ENCODE measurements around the gene DCLK1.

The DCLK1 gene

GRCh38 chr13:35794734-35795389, 336.3 kb downstream of the DCLK1 start:
- Mint-ChIP-seq H3K9me3 (no peaks in the 10 kb centered on the region), H3K27me3 (no peaks in the 10 kb centered on the region), H3K36me3 (no peaks in the 10 kb centered on the region), H3K4me3 (no peak overlapping the region), H3K4me1 (no peaks in the 10 kb centered on the region), H3K27ac (no peak overlapping the region)

- H3K4me1 Mint-ChIP-seq = no peaks in the 10 kb centered on the region
- no peak overlapping the region for H3K27ac Mint-ChIP-seq
- no peaks in the 10 kb centered on the region for H3K27me3 Mint-ChIP-seq
- no peaks in the 10 kb centered on the region for H3K36me3 Mint-ChIP-seq
- no peaks in the 10 kb centered on the region for H3K9me3 Mint-ChIP-seq
- no peak overlapping the region for H3K4me3 Mint-ChIP-seq
These were observed 337.4 kb downstream of the DCLK1 start for GRCh38 chr13:35793823-35794222.

- Mint-ChIP-seq H3K27ac (no peak overlapping the region), H3K4me3 (no peak overlapping the region), H3K36me3 (no peaks in the 10 kb centered on the region), H3K27me3 (no peaks in the 10 kb centered on the region), H3K9me3 (no peaks in the 10 kb centered on the region), H3K4me1 (no peaks in the 10 kb centered on the region)
These were observed 338.3 kb downstream of the DCLK1 start for GRCh38 chr13:35792911-35793310.

GRCh38 chr13:35792021-35792420, 339.2 kb downstream of the DCLK1 start:
- no peaks in the 10 kb centered on the region for H3K36me3 Mint-ChIP-seq
- H3K27me3 Mint-ChIP-seq = peaks cover 4% of the 10 kb centered on the region
- no peaks in the 10 kb centered on the region for H3K9me3 Mint-ChIP-seq
- no peaks in the 10 kb centered on the region for H3K4me1 Mint-ChIP-seq
- no peak overlapping the region for H3K4me3 Mint-ChIP-seq
- no peak overlapping the region for H3K27ac Mint-ChIP-seq

DNA sequence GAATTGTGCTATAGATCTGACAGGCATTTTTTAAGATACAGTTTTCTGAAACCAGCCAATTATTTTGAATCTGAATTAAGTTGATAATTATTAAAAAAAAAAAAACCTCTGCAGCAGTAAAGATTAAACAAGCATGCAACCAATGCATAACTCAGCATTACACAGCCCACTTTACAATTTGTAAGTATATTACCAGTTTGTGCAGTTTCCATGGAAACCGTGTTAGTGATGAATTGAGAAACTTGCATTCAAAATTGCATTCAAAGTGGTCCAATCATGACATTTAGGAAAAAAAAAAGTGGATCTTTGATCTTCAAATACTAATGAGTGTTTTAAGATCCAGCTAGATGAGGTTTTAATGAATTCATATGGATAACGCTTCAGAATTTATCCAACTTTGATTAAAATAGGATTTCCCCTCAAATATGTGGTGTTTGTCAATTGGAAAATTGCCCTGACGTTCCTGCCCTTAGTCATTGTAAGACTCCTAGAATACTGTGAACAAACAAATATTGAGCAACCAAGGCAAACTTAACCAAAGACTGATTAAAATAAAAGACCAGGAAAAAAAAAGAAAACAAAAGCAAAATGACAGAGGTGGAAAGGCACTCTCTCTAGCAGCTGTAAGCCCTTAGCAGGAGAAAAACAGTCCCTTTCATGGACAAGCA, 339.9 kb downstream of the DCLK1 start:
- Mint-ChIP-seq H3K4me1 (no peaks in the 10 kb centered on the region), H3K36me3 (no peaks in the 10 kb centered on the region), H3K4me3 (no peak overlapping the region), H3K9me3 (no peaks in the 10 kb centered on the region), H3K27me3 (peaks cover 4% of the 10 kb centered on the region), H3K27ac (no peak overlapping the region)

GRCh38 chr13:35789335-35790165, 341.6 kb downstream of the DCLK1 start:
- Mint-ChIP-seq H3K36me3 (no peaks in the 10 kb centered on the region), H3K27ac (no peak overlapping the region), H3K4me1 (no peaks in the 10 kb centered on the region), H3K9me3 (no peaks in the 10 kb centered on the region), H3K27me3 (peaks cover 4% of the 10 kb centered on the region), H3K4me3 (no peak overlapping the region)

GRCh38 chr13:35787937-35788336, 343.2 kb downstream of the DCLK1 start:
- Mint-ChIP-seq H3K9me3 (no peaks in the 10 kb centered on the region), H3K36me3 (no peaks in the 10 kb centered on the region), H3K4me1 (no peaks in the 10 kb centered on the region), H3K27ac (no peak overlapping the region), H3K27me3 (peaks cover 4% of the 10 kb centered on the region), H3K4me3 (no peak overlapping the region)

- H3K27ac Mint-ChIP-seq = no peak overlapping the region
- no peak overlapping the region for H3K4me3 Mint-ChIP-seq
- H3K27me3 Mint-ChIP-seq = peaks cover 4% of the 10 kb centered on the region
- H3K9me3 Mint-ChIP-seq = no peaks in the 10 kb centered on the region
- H3K36me3 Mint-ChIP-seq = no peaks in the 10 kb centered on the region
- H3K4me1 Mint-ChIP-seq = no peaks in the 10 kb centered on the region
These were observed 345.4 kb downstream of the DCLK1 start for GRCh38 chr13:35785576-35786303.

- H3K9me3 Mint-ChIP-seq = no peaks in the 10 kb centered on the region
- H3K4me3 Mint-ChIP-seq = no peak overlapping the region
- peaks cover 4% of the 10 kb centered on the region for H3K27me3 Mint-ChIP-seq
- no peaks in the 10 kb centered on the region for H3K36me3 Mint-ChIP-seq
- H3K27ac Mint-ChIP-seq = no peak overlapping the region
- no peaks in the 10 kb centered on the region for H3K4me1 Mint-ChIP-seq
These were observed 346.8 kb downstream of the DCLK1 start for GRCh38 chr13:35784286-35784951.

DNA sequence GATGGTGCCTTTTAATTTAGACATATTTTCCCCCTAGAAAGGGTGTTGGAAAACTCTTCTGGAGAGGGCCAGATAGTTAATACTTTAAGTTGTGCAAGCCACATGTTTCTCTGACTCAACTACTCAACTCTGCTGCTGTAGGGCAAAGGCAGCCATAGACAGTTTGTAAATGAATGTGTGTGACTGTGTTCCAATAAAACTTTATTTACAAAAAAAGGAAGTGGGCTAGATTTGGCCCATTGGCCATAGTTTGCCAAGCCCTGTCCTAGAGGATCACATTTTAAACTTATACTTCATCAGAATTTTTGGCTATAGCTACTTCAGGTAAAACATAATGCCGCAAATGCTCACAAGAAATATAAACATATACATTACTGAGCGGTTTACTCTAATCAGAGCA, 348.4 kb downstream of the DCLK1 start:
- Mint-ChIP-seq H3K36me3 (no peaks in the 10 kb centered on the region), H3K9me3 (no peaks in the 10 kb centered on the region), H3K4me3 (no peak overlapping the region), H3K27me3 (peaks cover 4% of the 10 kb centered on the region), H3K4me1 (no peaks in the 10 kb centered on the region), H3K27ac (no peak overlapping the region)

- no peaks in the 10 kb centered on the region for H3K4me1 Mint-ChIP-seq
- H3K27ac Mint-ChIP-seq = no peak overlapping the region
- H3K27me3 Mint-ChIP-seq = no peaks in the 10 kb centered on the region
- H3K36me3 Mint-ChIP-seq = no peaks in the 10 kb centered on the region
- no peak overlapping the region for H3K4me3 Mint-ChIP-seq
- H3K9me3 Mint-ChIP-seq = peaks cover 4% of the 10 kb centered on the region
These were observed 349.9 kb downstream of the DCLK1 start for GRCh38 chr13:35781036-35782000.

GRCh38 chr13:35780613-35781012, 350.6 kb downstream of the DCLK1 start:
- Mint-ChIP-seq H3K27ac (no peak overlapping the region), H3K9me3 (peaks cover 4% of the 10 kb centered on the region)

GRCh38 chr13:35771898-35772297, 359.3 kb downstream of the DCLK1 start:
- no peak overlapping the region for H3K4me3 Mint-ChIP-seq
- peaks cover 2% of the 10 kb centered on the region for H3K9me3 Mint-ChIP-seq
- H3K27ac Mint-ChIP-seq = no peak overlapping the region
- H3K4me1 Mint-ChIP-seq = no peaks in the 10 kb centered on the region
- peaks cover 2% of the 10 kb centered on the region for H3K27me3 Mint-ChIP-seq
- no peaks in the 10 kb centered on the region for H3K36me3 Mint-ChIP-seq

More at GRCh38 chr13:35780613-35781012, 350.6 kb downstream of the DCLK1 start:
- Mint-ChIP-seq H3K36me3 (no peaks in the 10 kb centered on the region), H3K4me1 (no peaks in the 10 kb centered on the region), H3K27me3 (no peaks in the 10 kb centered on the region), H3K4me3 (no peak overlapping the region)

DNA sequence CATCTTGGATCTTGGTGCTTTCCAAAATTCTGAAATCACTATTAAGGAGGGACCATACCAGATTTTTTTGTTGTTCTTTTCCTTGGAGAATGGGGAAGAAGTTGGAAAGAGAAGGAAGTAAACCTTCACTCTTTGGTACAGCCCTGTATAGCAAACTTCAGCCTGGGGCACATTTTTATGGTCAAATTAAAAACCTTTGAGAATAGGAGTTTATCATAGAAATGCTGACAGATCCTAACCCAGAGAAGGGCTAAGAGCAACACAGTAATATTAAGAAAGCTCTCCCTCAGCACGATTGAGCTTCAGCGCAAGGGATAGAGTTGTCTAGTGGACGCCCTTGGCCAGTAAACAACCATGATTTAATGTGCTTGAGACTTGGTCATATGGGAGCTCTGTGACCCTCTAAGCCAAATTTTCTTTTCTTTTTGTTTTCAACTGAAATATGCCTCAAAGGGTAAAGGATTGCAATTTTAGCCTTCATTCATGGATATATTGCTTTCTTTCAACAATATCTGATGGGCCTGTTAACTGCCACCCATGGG, 360.4 kb downstream of the DCLK1 start:
- Mint-ChIP-seq H3K27me3 (peaks cover 2% of the 10 kb centered on the region), H3K36me3 (no peaks in the 10 kb centered on the region), H3K4me1 (no peaks in the 10 kb centered on the region), H3K4me3 (no peak overlapping the region), H3K9me3 (no peaks in the 10 kb centered on the region), H3K27ac (no peak overlapping the region)
